Left lung (tissue), 10 donors: ENCODE measurements around the gene BNC2. TPM values are rescaled to one million over a fixed set of nuclear protein-coding genes. Genes with fewer than 3 reads are reported as not detected.

Experiments
- ATAC-seq: fragments of 200-7000 bp; cut with Tn5 transposase; one replicate; pipeline ENCODE4 v1.9.1; 2020; ENCODE audit warnings: moderate library complexity
- DNase-seq, 4 donors: peaks; one replicate each; pipeline ENCODE4 v3.0.0-alpha.2; 2013 to 2020
- H3K27ac ChIP-seq, 2 donors: fragments of 200-600 bp; sonication (generic) in 1 of 2; one replicate each; pipeline versions ENCODE4 v1.5.0 to v1.8.0; 2020 to 2021
- H3K27me3 ChIP-seq, 2 donors: fragments of 200-600 bp; sonication (generic) in 1 of 2; one replicate each; pipeline versions ENCODE4 v1.5.0 to v1.8.0; 2020 to 2021
- H3K36me3 ChIP-seq, 2 donors: fragments of 200-600 bp; sonication (generic) in 1 of 2; one replicate each; pipeline versions ENCODE4 v1.5.0 to v1.8.0; 2020 to 2021
- H3K4me1 ChIP-seq, 2 donors: fragments of 200-600 bp; one replicate each; pipeline ENCODE4 v1.8.0; 2021
- H3K4me3 ChIP-seq, 2 donors: fragments of 200-600 bp; sonication (generic) in 1 of 2; one replicate each; pipeline versions ENCODE4 v1.5.0 to v1.8.0; 2020 to 2021; ENCODE audit warnings: mild to moderate bottlenecking in 1 of 2
- H3K9me3 ChIP-seq, 2 donors: fragments of 200-600 bp; sonication (generic) in 1 of 2; one replicate each; pipeline versions ENCODE4 v1.5.0 to v1.8.0; 2020 to 2021
- intact Hi-C, 2 donors: fragments of 100-400 bp; cut with DNase I; formaldehyde crosslinking; loops; one replicate each; pipeline versions ENCODE4 v1.11.2 to v1.14.2; 2022
- polyA plus RNA-seq, 6 donors: library from polyadenylated mRNA; unstranded; fragments of 120-200 nt; gene quantifications; one replicate each; pipeline ENCODE4 v1.2.1, GENCODE V29; 2013; ENCODE audit not compliant: insufficient read length in 6 of 6
- total RNA-seq, 2 donors: library from RNA; stranded (reverse); fragmentation: NEBNext Ultra II Directional; extraction: Animal tissue kit (Norgen Biotek cat#: 25700); gene quantifications; one replicate each; pipeline ENCODE4 v1.2.1, GENCODE V29; 2021
- TF ChIP-seq, protein P1 (sequence below), 2 donors: fragments of 200-600 bp; sonication (generic) in 1 of 2; IDR thresholded peaks; one replicate each; pipeline versions ENCODE4 v1.5.0 to v1.8.0; 2021; ENCODE audit warnings: antibody characterized with exemption in 2 of 2
- donor health status: DM: no; HTN: yes; CAD: no.
- donor health status: DM: no; HTN: no; CAD: no.

BNC2 gene
- total and polyA plus RNA-seq, 8 donors: 9.6 to 19.3 (median 12.9) TPM

DNA sequence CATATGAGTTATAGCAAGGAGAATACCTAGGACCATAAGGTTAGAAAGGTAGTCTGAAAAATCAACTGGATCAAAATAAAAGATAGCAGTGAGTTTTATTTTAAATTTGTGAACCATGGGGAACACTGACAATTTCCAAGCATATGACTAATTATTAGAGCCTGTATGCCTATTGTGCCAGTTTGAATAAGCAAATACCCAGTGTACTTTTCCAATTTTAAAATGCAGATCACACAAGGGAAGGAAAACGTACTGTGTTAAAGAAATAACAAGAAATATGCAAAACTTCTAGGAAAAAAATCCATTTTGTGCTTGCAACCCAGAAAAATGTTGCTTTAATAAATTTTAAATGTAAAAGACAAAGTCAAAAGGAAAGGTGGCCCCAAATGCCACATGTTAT is 257.4 kb downstream of the BNC2 start:
- DNase-seq (no peak), ATAC-seq (no peak)
- Histone ChIP-seq H3K4me3 (no peak overlapping the region), H3K27me3 (no peaks in the 10 kb centered on the region), H3K36me3 (no peaks in the 10 kb centered on the region), H3K9me3 (peaks cover 0 to 2% of the 10 kb centered on the region in 2 donors), H3K4me1 (no peaks in the 10 kb centered on the region), H3K27ac (no peak overlapping the region)
- intact Hi-C loops: no loop called here
- TF ChIP-seq, protein P1, sequence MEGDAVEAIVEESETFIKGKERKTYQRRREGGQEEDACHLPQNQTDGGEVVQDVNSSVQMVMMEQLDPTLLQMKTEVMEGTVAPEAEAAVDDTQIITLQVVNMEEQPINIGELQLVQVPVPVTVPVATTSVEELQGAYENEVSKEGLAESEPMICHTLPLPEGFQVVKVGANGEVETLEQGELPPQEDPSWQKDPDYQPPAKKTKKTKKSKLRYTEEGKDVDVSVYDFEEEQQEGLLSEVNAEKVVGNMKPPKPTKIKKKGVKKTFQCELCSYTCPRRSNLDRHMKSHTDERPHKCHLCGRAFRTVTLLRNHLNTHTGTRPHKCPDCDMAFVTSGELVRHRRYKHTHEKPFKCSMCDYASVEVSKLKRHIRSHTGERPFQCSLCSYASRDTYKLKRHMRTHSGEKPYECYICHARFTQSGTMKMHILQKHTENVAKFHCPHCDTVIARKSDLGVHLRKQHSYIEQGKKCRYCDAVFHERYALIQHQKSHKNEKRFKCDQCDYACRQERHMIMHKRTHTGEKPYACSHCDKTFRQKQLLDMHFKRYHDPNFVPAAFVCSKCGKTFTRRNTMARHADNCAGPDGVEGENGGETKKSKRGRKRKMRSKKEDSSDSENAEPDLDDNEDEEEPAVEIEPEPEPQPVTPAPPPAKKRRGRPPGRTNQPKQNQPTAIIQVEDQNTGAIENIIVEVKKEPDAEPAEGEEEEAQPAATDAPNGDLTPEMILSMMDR (IDR thresholded peaks at IDR 0.05): no peak

DNA sequence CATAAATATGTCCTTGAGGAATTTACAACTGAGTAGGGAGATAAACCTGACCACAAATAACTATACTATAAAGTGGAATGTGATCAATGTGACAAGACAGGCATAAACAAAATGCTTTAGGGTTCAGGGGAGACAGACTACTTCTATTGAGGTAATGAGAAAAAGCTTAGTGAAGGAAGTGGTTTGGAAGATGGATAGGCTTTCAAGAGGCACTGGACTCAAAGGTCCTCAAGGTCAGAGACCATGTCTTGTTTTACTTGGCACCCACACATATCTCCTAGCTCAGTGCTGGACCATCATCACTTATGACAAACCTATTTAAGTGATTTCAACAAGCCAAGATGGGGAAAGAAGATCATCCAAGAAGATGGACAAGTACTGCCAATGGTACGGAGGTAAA is 257.8 kb downstream of the BNC2 start:
- Histone ChIP-seq H3K27ac (no peak overlapping the region), H3K36me3 (no peaks in the 10 kb centered on the region), H3K4me1 (no peaks in the 10 kb centered on the region), H3K9me3 (peaks cover 0 to 2% of the 10 kb centered on the region in 2 donors), H3K27me3 (no peaks in the 10 kb centered on the region), H3K4me3 (no peak overlapping the region)
- ATAC-seq (no peak), DNase-seq (no peak)
- TF ChIP-seq, protein P1 (IDR thresholded peaks at IDR 0.05): no peak
- intact Hi-C loops: no loop called here

DNA sequence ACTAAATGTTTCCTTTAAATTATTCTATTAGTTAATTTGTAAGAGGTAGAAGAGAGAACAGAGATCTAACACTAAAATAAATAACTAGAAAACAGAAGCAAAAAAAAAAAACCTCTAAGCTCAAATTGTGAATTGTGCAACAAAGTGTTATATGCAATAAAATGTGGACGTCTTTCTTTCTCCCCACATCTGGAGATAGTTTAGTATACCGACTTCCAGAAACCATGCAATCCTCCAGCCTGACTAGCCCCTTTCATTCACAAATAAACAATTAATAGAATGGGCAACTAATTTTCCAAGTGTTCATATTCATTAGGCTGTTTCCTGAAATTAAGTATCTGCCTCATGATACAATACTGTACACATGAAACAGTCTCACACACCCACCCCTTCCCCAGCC is 258.5 kb downstream of the BNC2 start:
- no peak overlapping the region for H3K4me3 ChIP-seq
- TF ChIP-seq, protein P1 (IDR thresholded peaks at IDR 0.05): no peak
- intact Hi-C loops: no loop called here
- H3K9me3 ChIP-seq: peaks cover 0 to 2% of the 10 kb centered on the region in 2 donors
- H3K27ac ChIP-seq: peak overlapping the region in 1 of 2 donors; percentile 19
- H3K4me1 ChIP-seq: no peaks in the 10 kb centered on the region
- no peak for ATAC-seq
- no peaks in the 10 kb centered on the region for H3K27me3 ChIP-seq
- no peak for DNase-seq
- H3K36me3 ChIP-seq: no peaks in the 10 kb centered on the region

DNA sequence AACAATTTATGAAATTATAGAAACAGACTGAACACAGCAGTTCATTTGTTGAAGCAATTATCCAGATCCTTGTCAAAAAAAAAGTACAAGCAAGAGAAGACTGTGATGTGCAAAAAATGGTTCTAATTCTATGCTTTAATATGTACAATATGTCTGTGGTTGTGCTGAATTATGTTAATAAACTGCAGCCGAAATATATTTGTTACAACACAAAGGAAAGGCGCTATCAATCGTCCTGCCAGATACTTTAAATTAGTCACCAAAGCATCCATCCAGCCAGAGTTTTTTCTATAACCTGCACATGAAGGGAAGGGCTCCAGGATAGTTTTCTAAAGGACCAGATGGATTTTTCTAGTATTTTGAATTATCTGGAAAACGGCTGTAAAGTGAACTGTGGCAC is 259.5 kb downstream of the BNC2 start:
- DNase-seq: no peak
- Histone ChIP-seq H3K27ac (no peak overlapping the region), H3K9me3 (no peaks in the 10 kb centered on the region), H3K27me3 (no peaks in the 10 kb centered on the region), H3K4me1 (no peaks in the 10 kb centered on the region), H3K4me3 (no peak overlapping the region), H3K36me3 (no peaks in the 10 kb centered on the region)
- no peak for ATAC-seq
- TF ChIP-seq, protein P1 (IDR thresholded peaks at IDR 0.05): no peak
- intact Hi-C loops: no loop called here

DNA sequence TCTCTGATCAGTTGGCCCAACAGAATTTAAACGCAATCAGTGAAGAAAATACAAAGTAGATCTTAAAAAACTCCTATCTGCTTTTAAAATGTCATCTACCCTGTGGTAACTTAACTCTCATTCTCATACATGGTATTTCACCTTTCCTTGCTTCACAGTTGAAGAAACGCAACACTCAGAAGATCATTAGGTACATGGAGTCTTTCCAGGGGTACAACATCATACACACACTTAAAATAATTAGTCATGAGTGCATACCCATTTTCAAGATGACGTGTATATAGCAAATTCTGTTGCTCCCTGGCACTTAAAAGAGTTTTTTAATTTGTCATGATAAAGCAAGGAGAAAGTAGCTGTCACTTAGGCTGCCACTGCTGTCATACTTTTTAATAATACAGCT is 259.9 kb downstream of the BNC2 start:
- Histone ChIP-seq H3K36me3 (no peaks in the 10 kb centered on the region), H3K9me3 (no peaks in the 10 kb centered on the region), H3K27me3 (no peaks in the 10 kb centered on the region), H3K4me1 (no peaks in the 10 kb centered on the region), H3K27ac (no peak overlapping the region), H3K4me3 (no peak overlapping the region)
- DNase-seq (no peak), ATAC-seq (no peak)
- intact Hi-C loops: no loop called here
- TF ChIP-seq, protein P1 (IDR thresholded peaks at IDR 0.05): no peak
